ENCODE measurements around the gene RELB. TPM values are rescaled to one million over a fixed set of nuclear protein-coding genes. Genes with fewer than 3 reads are reported as not detected.
"Not testable (repeated sequence)": the region's sequence is repeated elsewhere in the genome, so short reads cannot be mapped to it uniquely, and the experiment has no call there.

The RELB gene
- total RNA-seq, 2 donors from 2014 or later = 17.1 to 42.4 TPM

GRCh38 chr19:44968670-44969069, 32.6 kb upstream of the RELB start:
- Histone ChIP-seq H3K4me3 (no peak overlapping the region), H3K27ac (no peak overlapping the region), H3K27me3 (no peaks in the 10 kb centered on the region), H3K36me3 (peaks cover 14% of the 10 kb centered on the region), H3K9ac (ENCODE audit: low read depth in 2 of 2, low read length in 2 of 2) (no peak overlapping the region), H3K4me1 (no peaks in the 10 kb centered on the region), H3K9me3 (no peaks in the 10 kb centered on the region)
- DNase-seq = no peak
- no peak for TF ChIP-seq CTCF (IDR thresholded peaks at IDR 0.05)
- intact Hi-C loops (cut with DNase I) = no loop called here

- intact Hi-C loops (cut with DNase I) = no loop called here
- no peaks in the 10 kb centered on the region for H3K9me3 ChIP-seq
- no peak overlapping the region for H3K27ac ChIP-seq
- no peak for TF ChIP-seq CTCF (IDR thresholded peaks at IDR 0.05)
- no peak overlapping the region for H3K4me3 ChIP-seq
- no peaks in the 10 kb centered on the region for H3K4me1 ChIP-seq
- H3K36me3 ChIP-seq = peaks cover 17% of the 10 kb centered on the region
- no peak overlapping the region for H3K9ac ChIP-seq (ENCODE audit: low read depth in 2 of 2, low read length in 2 of 2)
- no peak for DNase-seq
- no peaks in the 10 kb centered on the region for H3K27me3 ChIP-seq
Measured at GRCh38 chr19:44969437-44969836, 31.8 kb upstream of the RELB start.

- DNase-seq; H3K27me3 ChIP-seq; H3K4me3 ChIP-seq; H3K4me1 ChIP-seq; H3K9me3 ChIP-seq; H3K9ac ChIP-seq (ENCODE audit: low read depth in 2 of 2, low read length in 2 of 2); H3K27ac ChIP-seq; intact Hi-C loops (cut with DNase I): not testable (repeated sequence)
- H3K36me3 ChIP-seq = peaks cover 15% of the 10 kb centered on the region
Measured at GRCh38 chr19:44971451-44971850, 29.8 kb upstream of the RELB start.

GRCh38 chr19:44972802-44973201, 28.5 kb upstream of the RELB start:
- H3K9ac ChIP-seq (ENCODE audit: low read depth in 2 of 2, low read length in 2 of 2) = no peak overlapping the region
- TF ChIP-seq CTCF (IDR thresholded peaks at IDR 0.05) = no peak
- no peak overlapping the region for H3K27ac ChIP-seq
- no peak overlapping the region for H3K4me3 ChIP-seq
- intact Hi-C loops (cut with DNase I) = no loop called here
- peaks cover 20% of the 10 kb centered on the region for H3K36me3 ChIP-seq
- no peaks in the 10 kb centered on the region for H3K9me3 ChIP-seq
- no peaks in the 10 kb centered on the region for H3K4me1 ChIP-seq
- no peaks in the 10 kb centered on the region for H3K27me3 ChIP-seq
- DNase-seq = no peak

GRCh38 chr19:44973982-44974735, 27.1 kb upstream of the RELB start:
- H3K9me3 ChIP-seq = no peaks in the 10 kb centered on the region
- no peak overlapping the region for H3K27ac ChIP-seq
- no peak overlapping the region for H3K4me3 ChIP-seq
- no peaks in the 10 kb centered on the region for H3K27me3 ChIP-seq
- no peak for TF ChIP-seq CTCF (IDR thresholded peaks at IDR 0.05)
- intact Hi-C loops (cut with DNase I) = no loop called here
- peaks cover 20% of the 10 kb centered on the region for H3K36me3 ChIP-seq
- H3K4me1 ChIP-seq = no peaks in the 10 kb centered on the region
- no peak overlapping the region for H3K9ac ChIP-seq (ENCODE audit: low read depth in 2 of 2, low read length in 2 of 2)
- no peak for DNase-seq

- H3K4me1 ChIP-seq = no peaks in the 10 kb centered on the region
- no peaks in the 10 kb centered on the region for H3K27me3 ChIP-seq
- intact Hi-C loops (cut with DNase I) = no loop called here
- H3K9me3 ChIP-seq = no peaks in the 10 kb centered on the region
- H3K36me3 ChIP-seq = peaks cover 20% of the 10 kb centered on the region
- TF ChIP-seq CTCF (IDR thresholded peaks at IDR 0.05) = no peak
- no peak overlapping the region for H3K4me3 ChIP-seq
- H3K27ac ChIP-seq = no peak overlapping the region
- no peak overlapping the region for H3K9ac ChIP-seq (ENCODE audit: low read depth in 2 of 2, low read length in 2 of 2)
- DNase-seq = no peak
Measured at GRCh38 chr19:44974857-44975256, 26.4 kb upstream of the RELB start.

Measured in colonic mucosa (tissue), 4 donors.